DMS53 treated with DMSO at 0.1 percent for 48 hours (cell line): ENCODE data around the gene CYP4F22.
"Not testable (repeated sequence)": the region's sequence is repeated elsewhere in the genome, so short reads cannot be mapped to it uniquely, and the experiment has no call there.

Experiments used
- DNase-seq: peaks from one replicate; lab custom pipeline; 2025; ENCODE audit not compliant: unreplicated experiment; lab: John Stamatoyannopoulos, UW

Gene CYP4F22

DNA sequence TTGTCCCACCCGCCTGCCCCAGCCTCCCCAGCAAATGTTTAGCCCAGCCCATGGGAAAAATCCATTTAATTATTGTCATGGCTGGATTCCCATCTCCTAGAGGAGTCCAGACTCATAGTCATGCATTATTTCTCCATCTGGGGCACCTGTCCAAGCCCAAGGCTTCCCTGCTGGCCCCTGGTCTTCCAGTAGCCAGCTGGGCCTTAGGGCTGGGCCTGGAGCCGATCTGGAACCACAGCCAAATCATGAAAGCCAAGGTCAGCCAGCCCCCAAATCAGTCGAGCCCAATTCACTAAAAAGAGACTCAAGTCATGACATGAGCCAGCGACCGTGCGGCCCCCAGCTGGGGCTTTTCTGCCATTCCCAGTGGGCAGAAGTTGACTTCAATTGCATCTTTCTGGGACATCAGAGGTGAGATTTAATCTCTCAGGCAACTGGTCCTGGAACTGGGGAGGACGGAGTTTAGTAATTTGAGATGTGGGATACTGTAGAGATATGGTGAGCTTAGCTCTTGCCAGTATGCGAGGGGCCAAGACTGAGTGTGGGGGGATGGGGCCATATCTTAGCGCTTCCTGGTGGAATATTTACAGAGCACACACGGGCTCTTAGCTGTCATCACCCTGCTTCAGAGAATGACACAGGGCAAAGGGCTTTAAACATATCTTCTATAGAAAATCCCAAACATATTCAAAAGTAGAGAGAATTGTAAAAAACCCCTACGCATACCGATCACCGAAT, 19.7 kb upstream of the CYP4F22 start:
- no peak for DNase-seq

GRCh38 chr19:15495151-15495550, 13.2 kb upstream of the CYP4F22 start:
- DNase-seq, result no peak

DNA sequence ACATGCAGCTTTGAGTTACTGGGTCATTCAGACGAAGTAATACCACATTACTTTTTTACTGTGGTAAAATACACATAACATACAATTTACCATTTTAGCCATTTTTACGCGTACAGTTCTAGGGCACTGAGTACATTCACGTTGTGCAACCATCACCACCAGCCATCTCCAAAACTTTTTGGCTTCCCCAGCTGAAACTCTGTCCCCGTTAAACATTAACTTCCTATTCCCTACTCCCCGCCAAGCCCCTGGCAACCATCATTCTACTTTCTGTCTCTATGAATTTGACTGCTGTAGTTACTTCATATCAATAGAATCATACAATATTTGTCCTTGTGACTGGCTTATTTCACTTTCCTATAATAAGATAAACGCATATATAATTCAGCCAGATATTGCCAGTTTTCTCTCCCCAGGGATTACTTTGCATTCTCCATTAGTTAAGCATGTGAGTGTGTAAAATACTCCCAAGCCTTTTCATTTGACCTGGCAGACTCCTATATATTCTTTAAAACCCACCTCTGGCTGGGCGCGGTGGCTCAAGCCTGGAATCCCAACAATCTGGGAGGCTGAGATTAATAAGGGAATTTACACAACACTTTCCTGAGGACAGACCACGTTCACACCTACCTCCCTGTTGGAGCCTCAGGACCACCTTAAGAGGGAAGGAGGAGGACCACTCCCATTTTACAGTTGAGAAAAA, 10.0 kb upstream of the CYP4F22 start:
- no peak for DNase-seq

GRCh38 chr19:15498910-15499309, 9.4 kb upstream of the CYP4F22 start:
- no peak for DNase-seq

DNA sequence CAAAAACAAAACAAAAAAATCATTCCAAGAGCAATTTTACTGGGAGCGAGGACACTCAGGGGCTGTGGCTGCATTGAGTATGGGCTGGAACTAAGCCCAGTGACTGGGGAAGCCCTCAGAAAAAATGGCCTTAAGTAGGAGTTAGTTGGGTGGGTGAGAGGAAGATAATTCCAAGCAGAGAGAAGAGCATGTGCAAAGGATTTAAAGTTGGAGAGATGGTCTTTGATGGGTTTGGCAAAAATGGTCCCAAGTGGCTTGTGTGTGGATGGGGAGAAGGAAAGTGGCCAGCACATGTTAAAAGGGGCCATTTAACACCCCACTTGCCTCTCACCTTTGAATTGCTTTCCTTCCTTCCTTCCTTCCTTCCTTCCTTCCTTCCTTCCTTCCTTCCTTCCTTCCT, 6.7 kb upstream of the CYP4F22 start:
- DNase-seq, result no peak

GRCh38 chr19:15502264-15502663, 6.1 kb upstream of the CYP4F22 start:
- DNase-seq, result no peak

GRCh38 chr19:15506074-15506571, 2.2 kb upstream of the CYP4F22 start:
- DNase-seq, result no peak

DNA sequence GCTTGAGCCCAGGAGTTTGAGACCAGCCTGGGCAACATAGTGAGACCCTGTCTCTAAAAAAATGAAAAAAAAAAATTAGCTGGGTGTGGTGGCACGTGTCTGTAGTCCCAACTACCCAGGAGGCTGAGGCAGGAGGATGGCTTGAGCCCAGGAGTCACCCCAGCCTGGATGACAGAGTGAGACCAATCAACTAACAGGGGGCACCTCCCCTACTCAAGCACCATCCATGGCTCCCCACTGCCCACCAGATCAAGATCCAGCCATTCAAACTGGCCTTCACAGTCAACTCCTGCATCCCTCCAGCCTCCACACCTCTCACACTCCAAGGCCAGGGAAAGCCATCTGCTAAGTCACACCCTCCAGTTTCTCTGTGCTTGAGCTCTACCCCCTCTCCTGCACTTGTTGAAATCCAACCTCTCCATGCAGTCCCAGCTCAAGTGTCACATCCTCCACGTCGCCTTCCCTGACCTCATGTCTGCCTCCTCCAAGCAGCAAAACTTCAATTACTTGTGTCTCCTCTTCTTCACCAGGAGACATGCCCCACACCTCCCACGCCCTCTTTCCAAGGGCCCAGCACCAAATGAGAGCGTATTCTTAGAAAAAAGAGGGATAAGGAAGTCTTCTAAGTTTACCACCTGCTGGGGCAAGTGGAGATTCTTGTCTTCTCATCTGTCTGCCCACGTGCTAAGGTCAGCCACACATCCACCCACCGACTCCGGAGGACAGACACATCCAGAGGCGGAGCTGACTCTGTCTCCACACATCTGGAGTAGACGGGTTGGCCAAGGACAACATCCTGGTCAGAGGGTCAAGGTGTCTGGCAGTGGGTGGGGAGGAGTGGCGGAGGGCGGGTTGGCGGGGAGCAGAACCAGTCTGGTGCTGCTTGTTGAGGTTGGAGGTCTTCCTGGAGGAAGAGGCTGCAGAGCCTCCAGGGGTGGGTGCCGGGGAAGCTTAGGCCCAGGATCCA, 974 bp upstream of the CYP4F22 start:
- DNase-seq, result no peak

GRCh38 chr19:15511671-15512424, 3.5 kb downstream of the CYP4F22 start:
- DNase-seq, result no peak

DNA sequence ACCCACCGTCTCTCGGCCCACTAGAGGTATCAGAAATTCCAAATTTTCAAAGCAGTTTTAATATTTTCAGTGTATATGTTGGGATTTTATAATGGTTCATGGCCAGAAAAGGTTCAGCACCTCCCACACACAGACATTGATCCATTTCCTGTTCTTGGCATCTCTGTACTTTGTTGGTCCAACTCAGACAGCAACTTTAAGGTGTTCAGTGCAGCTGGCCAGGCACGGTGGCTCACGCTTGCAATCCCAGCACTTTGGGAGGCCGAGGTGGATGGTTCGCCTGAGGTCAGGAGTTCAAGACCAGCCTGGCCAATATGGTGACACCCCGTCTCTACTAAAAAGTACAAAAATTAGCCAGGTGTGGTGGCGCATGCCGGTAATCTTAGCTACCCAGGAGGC, 6.9 kb downstream of the CYP4F22 start:
- DNase-seq, result not testable (repeated sequence)

- DNase-seq, result no peak
Measured at GRCh38 chr19:15516363-15516762, 8.0 kb downstream of the CYP4F22 start.

GRCh38 chr19:15517778-15518177, 9.5 kb downstream of the CYP4F22 start:
- DNase-seq, result no peak

- no peak for DNase-seq
Measured at GRCh38 chr19:15519433-15519976, 11.2 kb downstream of the CYP4F22 start.

DNA sequence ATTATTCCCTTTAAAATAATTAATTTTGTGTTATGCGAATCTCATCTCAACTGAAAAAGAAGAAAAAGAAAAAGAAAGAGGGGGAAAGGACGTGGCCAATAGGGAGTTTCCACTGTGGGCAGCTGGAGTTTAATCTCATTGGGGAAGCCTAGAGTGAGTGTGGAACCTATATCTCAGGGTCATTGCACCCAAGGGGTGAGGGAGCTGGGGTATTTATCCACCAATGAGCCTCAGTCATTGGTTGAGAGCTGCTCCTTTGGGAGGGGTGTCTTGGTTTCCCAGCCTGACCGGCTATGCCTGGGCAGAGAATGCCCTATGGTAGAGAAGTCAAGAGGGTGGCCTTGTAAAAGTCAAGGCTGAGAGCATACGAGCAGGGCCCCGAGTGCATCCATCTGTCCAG, 16.5 kb downstream of the CYP4F22 start:
- no peak for DNase-seq

GRCh38 chr19:15525291-15525690, 17.0 kb downstream of the CYP4F22 start:
- no peak for DNase-seq

- DNase-seq, result no peak
Measured at GRCh38 chr19:15526408-15526807, 18.1 kb downstream of the CYP4F22 start.

GRCh38 chr19:15527705-15528104, 19.4 kb downstream of the CYP4F22 start:
- DNase-seq, result no peak

GRCh38 chr19:15529774-15530372, 21.5 kb downstream of the CYP4F22 start:
- DNase-seq, result no peak

GRCh38 chr19:15532779-15533521, 24.6 kb downstream of the CYP4F22 start:
- DNase-seq, result no peak
